Fibroblast of mammary gland (primary cell): ENCODE measurements around the gene CES2.
"Not testable (repeated sequence)": the region's sequence is repeated elsewhere in the genome, so short reads cannot be mapped to it uniquely, and the experiment has no call there.

Experiments
- DNase-seq: peaks from one replicate; pipeline ENCODE4 v3.0.0-alpha.2; 2010; ENCODE audit warnings: low read depth
- H3K4me3 ChIP-seq: 2 replicates; pipeline ENCODE4 v1.5.1; 2011; ENCODE audit warnings: low read depth, mild to moderate bottlenecking, low read length, moderate library complexity; ENCODE audit not compliant: control insufficient read depth
- CTCF ChIP-seq: conservative IDR thresholded peaks from 2 replicates; pipeline ENCODE4 v1.5.1; 2011; ENCODE audit warnings: low read depth, low read length, inconsistent platforms; ENCODE audit not compliant: control insufficient read depth, insufficient read depth

CES2 gene

DNA sequence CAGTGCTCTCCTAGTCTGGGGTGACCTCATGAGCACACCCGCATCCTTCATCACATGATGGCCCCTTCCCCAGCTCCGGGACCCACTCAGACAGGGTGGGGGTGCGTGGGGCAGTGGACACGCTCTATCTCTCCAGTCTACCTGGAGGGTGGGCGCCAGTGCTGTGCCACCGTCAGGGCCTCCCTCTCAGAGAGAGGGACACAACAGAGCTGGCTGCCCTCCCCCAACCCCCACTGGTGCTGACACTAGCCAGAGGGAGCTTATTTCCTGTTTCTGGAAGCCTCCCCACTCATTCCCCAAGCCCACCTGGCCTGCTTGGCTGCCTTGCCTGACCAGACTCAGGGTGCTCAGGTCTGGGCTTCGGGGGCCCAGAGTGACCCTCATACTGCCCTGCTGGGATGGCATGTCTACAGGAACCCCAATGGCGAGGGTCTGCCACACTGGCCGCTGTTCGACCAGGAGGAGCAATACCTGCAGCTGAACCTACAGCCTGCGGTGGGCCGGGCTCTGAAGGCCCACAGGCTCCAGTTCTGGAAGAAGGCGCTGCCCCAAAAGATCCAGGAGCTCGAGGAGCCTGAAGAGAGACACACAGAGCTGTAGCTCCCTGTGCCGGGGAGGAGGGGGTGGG lies 8.2 kb downstream of the CES2 start:
- no peak for TF ChIP-seq CTCF
- no peak for DNase-seq
- H3K4me3 ChIP-seq = no peak overlapping the region

DNA sequence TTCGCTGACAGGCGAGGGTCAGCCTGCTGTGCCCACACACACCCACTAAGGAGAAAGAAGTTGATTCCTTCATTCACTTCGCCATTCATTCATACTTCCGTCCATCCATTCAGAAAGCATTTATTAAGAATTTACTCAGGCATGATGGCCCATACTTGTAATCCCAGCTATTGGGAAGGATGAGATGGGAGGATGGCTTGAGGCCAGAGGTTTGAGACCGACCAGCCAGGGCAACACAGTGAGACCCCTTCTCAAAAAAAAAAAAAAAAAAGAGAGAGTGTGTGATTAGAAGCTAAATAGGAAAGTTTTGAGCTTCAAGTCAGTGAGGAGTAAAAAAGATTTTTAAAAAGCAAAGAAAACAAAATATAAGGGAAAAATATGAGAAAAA lies 8.7 kb downstream of the CES2 start:
- H3K4me3 ChIP-seq = no peak overlapping the region
- no peak for TF ChIP-seq CTCF
- DNase-seq = no peak

- not testable (repeated sequence) for H3K4me3 ChIP-seq, DNase-seq
These were observed 9.7 kb downstream of the CES2 start for GRCh38 chr16:66944971-66945370.

DNA sequence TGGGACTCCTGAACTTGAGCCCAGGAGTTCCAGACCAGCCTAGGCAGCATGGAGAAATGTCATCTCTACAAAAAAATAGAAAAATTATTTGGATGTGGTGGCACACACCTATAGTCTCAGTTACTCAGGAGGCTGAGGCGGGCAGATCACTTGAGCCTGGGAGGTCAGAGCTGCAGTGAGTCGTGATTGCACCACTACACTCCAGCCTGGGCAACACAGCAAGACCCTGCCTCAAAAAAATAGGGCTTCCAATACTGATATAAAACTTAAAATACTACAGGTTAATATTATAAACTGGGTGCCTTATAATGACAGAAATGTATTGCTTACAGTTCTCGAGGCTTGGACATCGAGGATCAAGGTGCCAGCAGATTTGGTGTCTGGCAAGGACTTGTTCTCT lies 10.6 kb downstream of the CES2 start:
- DNase-seq = no peak
- TF ChIP-seq CTCF = no peak
- H3K4me3 ChIP-seq = no peak overlapping the region

DNA sequence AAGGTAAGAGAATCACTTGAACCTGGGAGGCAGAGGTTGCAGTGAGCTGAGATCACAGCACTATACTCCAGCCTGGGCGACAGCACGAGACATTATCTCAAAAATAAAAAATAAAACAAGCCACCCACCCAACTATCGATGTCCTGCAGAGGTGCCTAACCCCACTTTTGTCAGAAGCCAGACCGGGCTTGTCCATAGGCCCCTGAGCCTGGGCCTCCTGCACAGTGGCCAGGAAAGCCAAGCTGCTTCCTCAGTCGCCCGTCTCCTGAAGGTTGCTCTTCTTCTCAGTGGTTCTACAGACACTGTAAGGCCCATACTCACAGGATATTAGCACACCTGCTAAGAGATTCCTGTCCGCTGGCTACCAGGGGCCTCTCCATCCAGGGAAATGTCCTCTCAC lies 11.2 kb downstream of the CES2 start:
- TF ChIP-seq CTCF = no peak

GRCh38 chr16:66946974-66947301 lies 11.6 kb downstream of the CES2 start:
- TF ChIP-seq CTCF = no peak
- DNase-seq = no peak
- no peak overlapping the region for H3K4me3 ChIP-seq

More for the DNA sequence above, 11.2 kb downstream of the CES2 start:
- no peak for DNase-seq
- no peak overlapping the region for H3K4me3 ChIP-seq

DNA sequence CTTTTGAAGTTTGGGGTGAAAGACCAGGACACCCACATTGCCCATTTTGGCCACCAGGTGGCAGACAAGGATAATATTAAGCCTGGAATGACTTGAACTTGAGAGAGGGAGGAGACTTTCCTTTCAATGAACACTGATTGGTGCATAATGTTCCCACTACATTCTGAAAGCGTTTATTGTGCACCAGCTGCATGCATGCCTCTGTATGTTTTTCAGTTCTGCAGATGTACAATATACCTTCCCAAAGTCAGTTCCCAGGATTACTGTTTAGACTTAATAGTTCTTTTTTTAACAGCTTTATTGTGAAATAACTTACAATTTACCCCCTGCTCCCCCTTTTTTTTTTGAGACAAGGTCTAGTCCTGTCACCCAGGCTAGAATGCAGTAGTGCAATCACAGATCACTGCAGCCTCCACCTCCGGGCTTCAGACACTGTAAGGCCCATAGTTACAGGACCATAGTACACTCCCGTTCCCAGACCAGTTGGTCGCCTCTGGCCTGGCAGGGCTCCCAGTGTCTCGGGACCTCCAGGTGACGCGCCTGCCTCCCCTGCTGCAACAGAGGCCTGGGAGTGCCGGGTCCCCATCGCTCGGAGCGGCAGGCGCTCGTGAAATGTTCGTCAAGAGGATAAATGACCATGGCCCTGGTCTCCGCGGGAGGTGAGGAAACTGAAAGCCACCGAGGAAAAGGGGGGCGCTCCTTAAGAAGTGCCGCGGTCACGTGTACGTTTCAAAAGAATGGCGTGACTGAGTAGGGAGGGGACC lies 12.2 kb downstream of the CES2 start:
- peak; percentile 85 for DNase-seq
- peak; percentile 84 for TF ChIP-seq CTCF

More for the DNA sequence above, 12.2 kb downstream of the CES2 start:
- H3K4me3 ChIP-seq = peak overlapping the region; percentile 46
